WTC11 (cell line): Measurements from ENCODE around the gene CROCC.

ENCODE experiments used
- CTCF ChIP-seq: fragments of 200-600 bp; IDR thresholded peaks from 2 replicates; pipeline ENCODE4 v1.8.0; 2022; ENCODE audit warnings: antibody characterized with exemption
- E2F1 ChIP-seq: sonication (generic); formaldehyde crosslinking; IDR thresholded peaks from 2 replicates; pipeline ENCODE4 v1.8.0; 2022; ENCODE audit warnings: mild to moderate bottlenecking, missing genetic modification reagents
- HMGA2 ChIP-seq: fragments of 250-450 bp; sonication (Bioruptor Pico); IDR thresholded peaks from 2 replicates; pipeline ENCODE4 v1.4.0; 2021; ENCODE audit warnings: mild to moderate bottlenecking, moderate library complexity
- JUN ChIP-seq: sonication (generic); formaldehyde crosslinking; IDR thresholded peaks from 2 replicates; pipeline ENCODE4 v1.8.0; 2023; ENCODE audit warnings: mild to moderate bottlenecking, missing genetic modification reagents
- MLX ChIP-seq: sonication (generic); formaldehyde crosslinking; IDR thresholded peaks from 2 replicates; pipeline ENCODE4 v1.8.1; 2023; ENCODE audit warnings: mild to moderate bottlenecking, missing genetic modification reagents, moderate library complexity
- NFYB ChIP-seq: sonication (generic); formaldehyde crosslinking; conservative IDR thresholded peaks from 2 replicates; pipeline ENCODE4 v1.8.0; 2022; ENCODE audit warnings: low read depth, missing genetic modification reagents
- TEAD1 ChIP-seq: sonication (generic); formaldehyde crosslinking; IDR thresholded peaks from 2 replicates; pipeline ENCODE4 v1.8.0; 2022; ENCODE audit warnings: mild to moderate bottlenecking, missing genetic modification reagents
- ZNF317 ChIP-seq: sonication (generic); formaldehyde crosslinking; IDR thresholded peaks from 2 replicates; pipeline ENCODE4 v1.8.1; 2023; ENCODE audit warnings: low read depth, mild to moderate bottlenecking, moderate library complexity, missing genetic modification reagents, borderline replicate concordance
- TF ChIP-seq, protein P1 (sequence below): sonication (generic); formaldehyde crosslinking; IDR thresholded peaks from 2 replicates; pipeline ENCODE4 v1.8.1; 2023; ENCODE audit warnings: mild to moderate bottlenecking, moderate library complexity, missing genetic modification reagents
- TF ChIP-seq, protein P2 (sequence below): sonication (generic); formaldehyde crosslinking; IDR thresholded peaks from 2 replicates; pipeline ENCODE4 v1.8.0; 2022; ENCODE audit warnings: mild to moderate bottlenecking, missing genetic modification reagents
- TF ChIP-seq, protein P3 (sequence below): sonication (generic); formaldehyde crosslinking; conservative IDR thresholded peaks from 2 replicates; pipeline ENCODE4 v1.8.1; 2022; ENCODE audit warnings: mild to moderate bottlenecking, missing genetic modification reagents
- TF ChIP-seq, protein P4 (sequence below): sonication (generic); formaldehyde crosslinking; IDR thresholded peaks from 2 replicates; pipeline ENCODE4 v1.8.1; 2023; ENCODE audit warnings: mild to moderate bottlenecking, missing genetic modification reagents
- TF ChIP-seq, protein P5 (sequence below): sonication (generic); formaldehyde crosslinking; IDR thresholded peaks from 2 replicates; pipeline ENCODE4 v1.8.1; 2022; ENCODE audit warnings: missing genetic modification reagents, borderline replicate concordance

GRCh38 chr1:16971341-16972188, 49.8 kb downstream of the CROCC start:
- no peak for TF ChIP-seq CTCF
- TF ChIP-seq, protein P1, sequence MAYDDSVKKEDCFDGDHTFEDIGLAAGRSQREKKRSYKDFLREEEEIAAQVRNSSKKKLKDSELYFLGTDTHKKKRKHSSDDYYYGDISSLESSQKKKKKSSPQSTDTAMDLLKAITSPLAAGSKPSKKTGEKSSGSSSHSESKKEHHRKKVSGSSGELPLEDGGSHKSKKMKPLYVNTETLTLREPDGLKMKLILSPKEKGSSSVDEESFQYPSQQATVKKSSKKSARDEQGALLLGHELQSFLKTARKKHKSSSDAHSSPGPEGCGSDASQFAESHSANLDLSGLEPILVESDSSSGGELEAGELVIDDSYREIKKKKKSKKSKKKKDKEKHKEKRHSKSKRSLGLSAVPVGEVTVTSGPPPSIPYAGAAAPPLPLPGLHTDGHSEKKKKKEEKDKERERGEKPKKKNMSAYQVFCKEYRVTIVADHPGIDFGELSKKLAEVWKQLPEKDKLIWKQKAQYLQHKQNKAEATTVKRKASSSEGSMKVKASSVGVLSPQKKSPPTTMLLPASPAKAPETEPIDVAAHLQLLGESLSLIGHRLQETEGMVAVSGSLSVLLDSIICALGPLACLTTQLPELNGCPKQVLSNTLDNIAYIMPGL (CRISPR knock-in tag), result no peak
- no peak for TF ChIP-seq E2F1
- TF ChIP-seq, protein P2, sequence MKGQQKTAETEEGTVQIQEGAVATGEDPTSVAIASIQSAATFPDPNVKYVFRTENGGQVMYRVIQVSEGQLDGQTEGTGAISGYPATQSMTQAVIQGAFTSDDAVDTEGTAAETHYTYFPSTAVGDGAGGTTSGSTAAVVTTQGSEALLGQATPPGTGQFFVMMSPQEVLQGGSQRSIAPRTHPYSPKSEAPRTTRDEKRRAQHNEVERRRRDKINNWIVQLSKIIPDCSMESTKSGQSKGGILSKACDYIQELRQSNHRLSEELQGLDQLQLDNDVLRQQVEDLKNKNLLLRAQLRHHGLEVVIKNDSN, result peak; percentile 89
- no peak for TF ChIP-seq JUN
- TF ChIP-seq, protein P3, sequence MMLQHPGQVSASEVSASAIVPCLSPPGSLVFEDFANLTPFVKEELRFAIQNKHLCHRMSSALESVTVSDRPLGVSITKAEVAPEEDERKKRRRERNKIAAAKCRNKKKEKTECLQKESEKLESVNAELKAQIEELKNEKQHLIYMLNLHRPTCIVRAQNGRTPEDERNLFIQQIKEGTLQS (CRISPR knock-in tag), result no peak
- TF ChIP-seq NFYB (CRISPR knock-in tag), result no peak
- no peak for TF ChIP-seq HMGA2 (CRISPR knock-in tag)
- TF ChIP-seq, protein P4, sequence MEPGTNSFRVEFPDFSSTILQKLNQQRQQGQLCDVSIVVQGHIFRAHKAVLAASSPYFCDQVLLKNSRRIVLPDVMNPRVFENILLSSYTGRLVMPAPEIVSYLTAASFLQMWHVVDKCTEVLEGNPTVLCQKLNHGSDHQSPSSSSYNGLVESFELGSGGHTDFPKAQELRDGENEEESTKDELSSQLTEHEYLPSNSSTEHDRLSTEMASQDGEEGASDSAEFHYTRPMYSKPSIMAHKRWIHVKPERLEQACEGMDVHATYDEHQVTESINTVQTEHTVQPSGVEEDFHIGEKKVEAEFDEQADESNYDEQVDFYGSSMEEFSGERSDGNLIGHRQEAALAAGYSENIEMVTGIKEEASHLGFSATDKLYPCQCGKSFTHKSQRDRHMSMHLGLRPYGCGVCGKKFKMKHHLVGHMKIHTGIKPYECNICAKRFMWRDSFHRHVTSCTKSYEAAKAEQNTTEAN, result no peak
- TF ChIP-seq TEAD1 (CRISPR knock-in tag), result no peak
- TF ChIP-seq ZNF317 (CRISPR knock-in tag), result no peak
- TF ChIP-seq, protein P5, sequence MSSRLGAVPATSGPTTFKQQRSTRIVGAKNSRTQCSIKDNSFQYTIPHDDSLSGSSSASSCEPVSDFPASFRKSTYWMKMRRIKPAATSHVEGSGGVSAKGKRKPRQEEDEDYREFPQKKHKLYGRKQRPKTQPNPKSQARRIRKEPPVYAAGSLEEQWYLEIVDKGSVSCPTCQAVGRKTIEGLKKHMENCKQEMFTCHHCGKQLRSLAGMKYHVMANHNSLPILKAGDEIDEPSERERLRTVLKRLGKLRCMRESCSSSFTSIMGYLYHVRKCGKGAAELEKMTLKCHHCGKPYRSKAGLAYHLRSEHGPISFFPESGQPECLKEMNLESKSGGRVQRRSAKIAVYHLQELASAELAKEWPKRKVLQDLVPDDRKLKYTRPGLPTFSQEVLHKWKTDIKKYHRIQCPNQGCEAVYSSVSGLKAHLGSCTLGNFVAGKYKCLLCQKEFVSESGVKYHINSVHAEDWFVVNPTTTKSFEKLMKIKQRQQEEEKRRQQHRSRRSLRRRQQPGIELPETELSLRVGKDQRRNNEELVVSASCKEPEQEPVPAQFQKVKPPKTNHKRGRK (CRISPR knock-in tag), result no peak
- no peak for TF ChIP-seq MLX
